Uterus (tissue), 4 donors: ENCODE measurements around the gene DDX20. TPM values are rescaled to one million over a fixed set of nuclear protein-coding genes. Genes with fewer than 3 reads are reported as not detected.
"Not testable (repeated sequence)": the region's sequence is repeated elsewhere in the genome, so short reads cannot be mapped to it uniquely, and the experiment has no call there.

ENCODE experiments used
- DNase-seq, 2 donors: peaks; one replicate each; pipeline ENCODE4 v3.0.0-alpha.2; 2019 to 2020
- H3K27ac ChIP-seq, 2 donors: fragments of 200-600 bp; sonication (generic); 1 replicate in 1 of 2; 2 replicates in 1 of 2; pipeline ENCODE4 v1.5.1; 2016 to 2018
- H3K27me3 ChIP-seq, 2 donors: fragments of 200-600 bp; sonication (generic); one replicate each; pipeline ENCODE4 v1.5.1; 2018 to 2019; ENCODE audit warnings: control low read depth in 1 of 2
- H3K36me3 ChIP-seq, 2 donors: fragments of 200-600 bp; sonication (generic); one replicate each; pipeline ENCODE4 v1.5.1; 2019; ENCODE audit warnings: control low read depth in 1 of 2
- H3K4me1 ChIP-seq, 2 donors: fragments of 200-600 bp; sonication (generic); one replicate each; pipeline ENCODE4 v1.5.1; 2018 to 2019; ENCODE audit warnings: control low read depth in 1 of 2
- H3K4me3 ChIP-seq, 2 donors: fragments of 200-600 bp; sonication (generic); 1 replicate in 1 of 2; 2 replicates in 1 of 2; pipeline ENCODE4 v1.5.1; 2018 to 2019; ENCODE audit warnings: mild to moderate bottlenecking in 1 of 2
- H3K9me3 ChIP-seq, 2 donors: fragments of 200-600 bp; sonication (generic); one replicate each; pipeline ENCODE4 v1.5.1; 2019; ENCODE audit warnings: control low read depth in 1 of 2
- CTCF ChIP-seq, 4 experiments: fragments of 200-600 bp in 2 of 4; fragments of 450-650 bp in 2 of 4; sonication (generic) in 2 of 4; IDR thresholded peaks; one replicate each; pipeline ENCODE4 v1.5.1; 2016 to 2019; ENCODE audit warnings: antibody characterized with exemption in 4 of 4, mild to moderate bottlenecking in 2 of 4, moderate library complexity in 1 of 4
- POLR2A ChIP-seq, 2 donors: fragments of 450-650 bp; IDR thresholded peaks; one replicate each; pipeline ENCODE4 v1.6.1; 2016; ENCODE audit warnings: antibody characterized with exemption in 2 of 2, mild to moderate bottlenecking in 1 of 2, moderate library complexity in 1 of 2
- intact Hi-C: fragments of 100-400 bp; cut with DNase I; formaldehyde crosslinking; loops from one replicate; pipeline ENCODE4 v1.15.1; 2023; ENCODE audit warnings: low total_unique reads
- total RNA-seq, 4 donors: library from RNA; depleted of rRNA in 3 of 4; stranded (reverse); fragments of >200 nt in 3 of 4; gene quantifications; one replicate each; pipeline versions ENCODE4 v1.1.0 to v1.2.4, GENCODE V29; 2014 to 2023
- donor health status: DM: yes; HTN: yes; CAD: no.

Gene DDX20
- total RNA-seq, 4 donors from 2014 or later = 13.3 to 38.2 (median 20.1) TPM

- intact Hi-C loops = no loop called here
- peak overlapping the region; percentile 84 to 88 for H3K27ac ChIP-seq
- H3K27me3 ChIP-seq = no peaks in the 10 kb centered on the region
- peak overlapping the region; percentile 38 to 41 for H3K4me3 ChIP-seq
- H3K4me1 ChIP-seq = peaks cover 0 to 3% of the 10 kb centered on the region in 2 donors
- peak; percentile 78 to 81 for DNase-seq
- H3K9me3 ChIP-seq = no peaks in the 10 kb centered on the region
- no peak for TF ChIP-seq CTCF (IDR thresholded peaks at IDR 0.05)
- peak; percentile 22 to 29 for TF ChIP-seq POLR2A (IDR thresholded peaks at IDR 0.05)
- H3K36me3 ChIP-seq = no peaks in the 10 kb centered on the region
Observed at GRCh38 chr1:111738436-111739193, 17.1 kb upstream of the DDX20 start.

GRCh38 chr1:111739194-111739924 is 16.3 kb upstream of the DDX20 start, which contains the start of gene INKA2:
Gene INKA2, minus strand, starts transcription at chr1:111739395. Its CDS starts 153 bp downstream, at chr1:111739242.
- peak within 1 kb of the TSS; percentile 38 to 41 for H3K4me3 ChIP-seq
- peak; percentile 87 for DNase-seq
- intact Hi-C loops = no loop called here
- peak; percentile 73 to 75 for TF ChIP-seq POLR2A (IDR thresholded peaks at IDR 0.05)
- TF ChIP-seq CTCF (IDR thresholded peaks at IDR 0.05) = peak in 2 of 4 experiments; percentile 4 to 14
- H3K9me3 ChIP-seq = no peaks in the 10 kb centered on the region
- no peaks in the 10 kb centered on the region for H3K4me1 ChIP-seq
- no peaks in the 10 kb centered on the region for H3K27me3 ChIP-seq
- H3K36me3 ChIP-seq = no peaks in the 10 kb centered on the region
- peak within 1 kb of the TSS; percentile 84 to 88 for H3K27ac ChIP-seq

- intact Hi-C loops = loop anchor here (5.0 kb wide), 1 partner anchor 233 kb away; no protein-coding TSS in a partner anchor
- Histone ChIP-seq H3K27me3 (no peaks in the 10 kb centered on the region), H3K36me3 (no peaks in the 10 kb centered on the region), H3K27ac (peak overlapping the region; percentile 84 to 88), H3K4me1 (no peaks in the 10 kb centered on the region), H3K9me3 (no peaks in the 10 kb centered on the region), H3K4me3 (peak overlapping the region; percentile 38 to 41)
- DNase-seq = peak; percentile 76 to 77
- TF ChIP-seq CTCF (IDR thresholded peaks at IDR 0.05) = no peak
- no peak for TF ChIP-seq POLR2A (IDR thresholded peaks at IDR 0.05)
Observed at GRCh38 chr1:111739925-111740765, 15.6 kb upstream of the DDX20 start.

- H3K4me1 ChIP-seq, H3K4me3 ChIP-seq, H3K27me3 ChIP-seq, H3K27ac ChIP-seq, H3K36me3 ChIP-seq, H3K9me3 ChIP-seq: not testable (repeated sequence)
- intact Hi-C loops = loop anchor here (5.0 kb wide), 1 partner anchor 235 kb away; no protein-coding TSS in a partner anchor
- peak in 1 of 2 donors; percentile 7 for DNase-seq
Observed at GRCh38 chr1:111742292-111742691, 13.4 kb upstream of the DDX20 start.

- intact Hi-C loops = loop anchor here (5.0 kb wide), 1 partner anchor 236 kb away; no protein-coding TSS in a partner anchor
- Histone ChIP-seq H3K27me3 (no peaks in the 10 kb centered on the region), H3K36me3 (no peaks in the 10 kb centered on the region), H3K9me3 (no peaks in the 10 kb centered on the region), H3K4me1 (no peaks in the 10 kb centered on the region), H3K4me3 (no peak overlapping the region), H3K27ac (no peak overlapping the region)
- TF ChIP-seq CTCF (IDR thresholded peaks at IDR 0.05) (no peak), POLR2A (IDR thresholded peaks at IDR 0.05) (no peak)
- peak in 1 of 2 donors; percentile 5 for DNase-seq
Observed at GRCh38 chr1:111742938-111743549, 12.7 kb upstream of the DDX20 start.
